HepG2 (cell line): Measurements from ENCODE around the gene RYK. TPM values are rescaled to one million over a fixed set of nuclear protein-coding genes. Genes with fewer than 3 reads are reported as not detected.

Experiments
- ATAC-seq: fragments of 200-7000 bp; cut with Tn5 transposase; 3 replicates; pipeline ENCODE4 v1.9.1; 2020; ENCODE audit warnings: mild to moderate bottlenecking, moderate library complexity
- BruUV-seq: library from RNA; stranded (reverse); fragments of 400-500 nt; replicated peaks from 2 replicates; lab custom pipeline; 2021; lab: Mats Ljungman, UMichigan
- CTCF ChIA-PET: fragments of 300-600 bp; formaldehyde crosslinking; extraction: SDS; loops from one replicate; lab custom pipeline; 2021; ENCODE audit warnings: low total read pairs, inconsistent platforms, low intra/inter-chr PET ratio; lab: Yijun Ruan, JAX
- POLR2A ChIA-PET: fragments of 350-600 bp; sonication (Branson Sonifier 250); formaldehyde crosslinking; loops from one replicate; lab custom pipeline; 2020; ENCODE audit warnings: antibody characterized with exemption, inconsistent platforms; lab: Yijun Ruan, JAX
- DNase-seq: peaks from one replicate; pipeline ENCODE4 v3.0.0-alpha.2; 2015; ENCODE audit warnings: low spot score
- FAIRE-seq: peaks from 3 replicates; lab custom pipeline; 2011; peaks lifted over from hg19 to GRCh38; lab: Jason Lieb, UNC
- H2AFZ ChIP-seq: one replicate; pipeline ENCODE4 v1.6.1; 2011; ENCODE audit warnings: low read length, inconsistent platforms
- H3K27ac ChIP-seq: fragments of 300-600 bp; 3 replicates; pipeline ENCODE4 v1.8.0; 2011; ENCODE audit warnings: mixed run types, mild to moderate bottlenecking, mixed read lengths, low read length, inconsistent platforms; ENCODE audit not compliant: insufficient read depth; ENCODE audit errors: extremely low read length
- H3K27me3 ChIP-seq, 2 experiments: fragments of 200-600 bp in 1 of 2; 2 replicates in 1 of 2; 3 replicates in 1 of 2; pipeline versions ENCODE4 v1.6.0 to v1.8.0; 2011; ENCODE audit warnings: low read length in 2 of 2, mild to moderate bottlenecking in 2 of 2, moderate library complexity in 2 of 2, inconsistent platforms in 1 of 2; ENCODE audit not compliant: insufficient read depth in 2 of 2, control insufficient read depth in 1 of 2
- H3K36me3 ChIP-seq, 2 experiments: fragments of 200-600 bp in 1 of 2; replicated peaks in 1 of 2; 2 replicates in 1 of 2; 3 replicates in 1 of 2; pipeline versions ENCODE4 v1.5.1 to v1.8.0; 2011; ENCODE audit warnings: low read length in 2 of 2, inconsistent platforms in 1 of 2; ENCODE audit not compliant: insufficient read depth in 2 of 2, control insufficient read depth in 1 of 2
- H3K4me1 ChIP-seq: 2 replicates; pipeline ENCODE4 v1.5.1; 2012; ENCODE audit warnings: low read length, inconsistent platforms; ENCODE audit not compliant: insufficient read depth
- H3K4me2 ChIP-seq: 2 replicates; pipeline ENCODE4 v1.6.0; 2011; ENCODE audit warnings: low read depth, low read length, inconsistent platforms
- H3K4me3 ChIP-seq, 3 experiments: fragments of 200-600 bp in 1 of 3; sonication (generic), shearing (Covaris generic) in 1 of 3; replicated peaks in 1 of 3; 2 replicates each; pipeline ENCODE4 v1.5.1; 2011 to 2016; ENCODE audit warnings: low read length in 3 of 3, inconsistent platforms in 2 of 3, low read depth in 2 of 3, mild to moderate bottlenecking in 2 of 3, control low read depth in 1 of 3, mixed read lengths in 1 of 3; ENCODE audit not compliant: insufficient read depth in 1 of 3
- H3K79me2 ChIP-seq: one replicate; pipeline ENCODE4 v1.6.1; 2011; ENCODE audit warnings: low read length, inconsistent platforms; ENCODE audit not compliant: insufficient read depth
- H3K9ac ChIP-seq: 2 replicates; pipeline ENCODE4 v1.6.0; 2011; ENCODE audit warnings: mild to moderate bottlenecking, low read depth, low read length, inconsistent platforms; ENCODE audit not compliant: insufficient read depth
- H3K9me3 ChIP-seq: 2 replicates; pipeline ENCODE4 v1.5.1; 2012; ENCODE audit warnings: mild to moderate bottlenecking, low read length
- H4K20me1 ChIP-seq: 2 replicates; pipeline ENCODE4 v1.6.0; 2011; ENCODE audit warnings: inconsistent platforms, mild to moderate bottlenecking, low read length, moderate library complexity; ENCODE audit not compliant: insufficient read depth
- ATRX ChIP-seq: sonication (generic); formaldehyde crosslinking; IDR thresholded peaks from 2 replicates; pipeline ENCODE4 v1.4.0; 2020; ENCODE audit warnings: missing genetic modification reagents, borderline replicate concordance
- CBFB ChIP-seq: sonication (generic); formaldehyde crosslinking; IDR thresholded peaks from 2 replicates; pipeline ENCODE4 v1.4.0; 2020; ENCODE audit warnings: missing genetic modification reagents
- DNMT3B ChIP-seq: conservative IDR thresholded peaks from 2 replicates; pipeline ENCODE4 v1.6.1; 2016; ENCODE audit warnings: missing biosample characterization, control low read depth
- HDAC1 ChIP-seq: sonication (generic); formaldehyde crosslinking; IDR thresholded peaks from 2 replicates; pipeline ENCODE4 v1.5.1; 2020; ENCODE audit warnings: mild to moderate bottlenecking, missing genetic modification reagents
- HNF1A ChIP-seq, 2 experiments: sonication (generic) in 1 of 2; formaldehyde crosslinking in 1 of 2; IDR thresholded peaks; 2 replicates each; pipeline versions ENCODE4 v1.4.0 to v1.6.1; 2016 to 2020; ENCODE audit warnings: borderline replicate concordance in 1 of 2, low read depth in 1 of 2, mild to moderate bottlenecking in 1 of 2, missing genetic modification reagents in 1 of 2
- KDM5B ChIP-seq: sonication (generic); formaldehyde crosslinking; IDR thresholded peaks from 2 replicates; pipeline ENCODE4 v1.4.0; 2020; ENCODE audit warnings: missing genetic modification reagents, mild to moderate bottlenecking, borderline replicate concordance
- NFKB2 ChIP-seq: sonication (generic); formaldehyde crosslinking; IDR thresholded peaks from 2 replicates; pipeline ENCODE4 v1.4.0; 2020; ENCODE audit warnings: missing genetic modification reagents, borderline replicate concordance
- SAP130 ChIP-seq: IDR thresholded peaks from 2 replicates; pipeline ENCODE4 v1.6.1; 2016; ENCODE audit warnings: low read depth
- SOX5 ChIP-seq: IDR thresholded peaks from 2 replicates; pipeline ENCODE4 v1.6.1; 2016; ENCODE audit warnings: borderline replicate concordance
- SP5 ChIP-seq: IDR thresholded peaks from 2 replicates; pipeline ENCODE4 v1.6.1; 2016; ENCODE audit warnings: low read depth, borderline replicate concordance
- ZBTB37 ChIP-seq: sonication (generic); formaldehyde crosslinking; IDR thresholded peaks from 2 replicates; pipeline ENCODE4 v1.4.0; 2020; ENCODE audit warnings: mild to moderate bottlenecking, missing genetic modification reagents
- ZKSCAN5 ChIP-seq: sonication (generic); formaldehyde crosslinking; IDR thresholded peaks from 2 replicates; pipeline ENCODE4 v1.5.1; 2020; ENCODE audit warnings: mild to moderate bottlenecking, missing genetic modification reagents
- ZMYM3 ChIP-seq: sonication (generic); formaldehyde crosslinking; IDR thresholded peaks from 2 replicates; pipeline ENCODE4 v1.5.1; 2020; ENCODE audit warnings: mild to moderate bottlenecking, missing genetic modification reagents
- ZNF205 ChIP-seq: IDR thresholded peaks from 2 replicates; pipeline ENCODE4 v1.6.1; 2018; ENCODE audit warnings: missing biosample characterization, missing genetic modification reagents
- ZNF256 ChIP-seq: sonication (generic); formaldehyde crosslinking; conservative IDR thresholded peaks from 2 replicates; pipeline ENCODE4 v1.4.0; 2020; ENCODE audit warnings: missing genetic modification reagents
- ZNF773 ChIP-seq: sonication (generic); formaldehyde crosslinking; IDR thresholded peaks from 2 replicates; pipeline ENCODE4 v1.4.0; 2020; ENCODE audit warnings: missing genetic modification reagents, borderline replicate concordance
- ZNF790 ChIP-seq: sonication (generic); formaldehyde crosslinking; IDR thresholded peaks from 2 replicates; pipeline ENCODE4 v1.8.0; 2022; ENCODE audit warnings: missing genetic modification reagents, mild to moderate bottlenecking, borderline replicate concordance
- WGBS: methylation state at CpG from one replicate; pipeline ENCODE4 v1.1.6; 2017; ENCODE audit warnings: low lambda C conversion rate; 5-methylcytosine and 5-hydroxymethylcytosine counted together
- in situ Hi-C: cut with HindIII; loops from 2 replicates; pipeline ENCODE4 v1.10.0; 2017; ENCODE audit warnings: low pct_unique_long_range_greater_than_20kb; ENCODE audit not compliant: extremely low pct_ligation_motif_present
- intact Hi-C: fragments of 100-400 bp; cut with micrococcal nuclease; formaldehyde crosslinking; loops from one replicate; pipeline ENCODE4 v1.10.0; 2022; ENCODE audit not compliant: unreplicated experiment
- polyA plus RNA-seq, 8 experiments: library from polyadenylated mRNA; depleted of rRNA in 3 of 8; stranded (reverse) in 7 of 8; unstranded in 1 of 8; fragments of >200 nt; fragmentation: Illumina TruSeq in 4 of 8; extraction: Trizol in 4 of 8; gene quantifications; 2 replicates each; pipeline versions ENCODE4 v1.2.1 to v1.2.3, GENCODE V29; 2011 to 2016; ENCODE audit warnings: low read depth in 4 of 8, missing spikeins in 1 of 8, mixed read lengths in 1 of 8; ENCODE audit not compliant: insufficient read depth in 1 of 8
- total RNA-seq, 5 experiments: library from RNA; depleted of rRNA; stranded (reverse); fragments of >200 nt; fragmentation: Illumina TruSeq; extraction: Trizol; gene quantifications; 2 replicates each; pipeline ENCODE4 v1.2.3, GENCODE V29; 2016; ENCODE audit warnings: low read depth in 1 of 5

RYK gene
- total and polyA plus RNA-seq, 2 of the 13 experiments (the other 11 are each of a cell fraction or from before 2014, with no cell fraction given) = 35.0 to 66.2 TPM

DNA sequence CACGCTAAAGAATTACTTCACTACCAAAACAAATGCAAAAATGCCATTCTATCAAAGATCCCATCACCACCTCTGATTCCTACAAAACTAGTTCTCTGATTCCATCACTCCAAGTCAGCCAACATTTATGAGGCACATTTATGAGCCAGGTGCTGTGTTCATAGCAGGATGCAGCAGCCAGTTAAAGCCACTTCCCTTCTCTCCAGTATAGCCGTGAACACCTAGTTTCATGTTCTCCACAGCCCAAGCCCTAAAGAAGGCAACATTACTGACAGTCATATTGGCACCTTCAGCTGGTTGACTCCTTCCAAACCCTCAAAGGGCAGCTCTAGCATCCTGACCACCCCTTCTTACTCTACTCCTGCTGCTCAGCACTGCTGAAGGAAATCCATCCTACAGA, 36.4 kb downstream of the RYK start:
- 100% methylated on average over 2 of the region's 2 CpGs for WGBS
- no peak for DNase-seq
- no peak overlapping the region for H3K9ac ChIP-seq
- no peak overlapping the region for H3K27ac ChIP-seq
- BruUV-seq = no TSS peak
- no peaks in the 10 kb centered on the region for H3K27me3 ChIP-seq
- intact Hi-C loops = loop anchor here (5.0 kb wide), 1 partner anchor 258 kb away; no protein-coding TSS in a partner anchor
- no peak overlapping the region for H3K4me2 ChIP-seq
- ATAC-seq = no peak
- H3K79me2 ChIP-seq = peaks cover 4% of the 10 kb centered on the region
- no peaks in the 10 kb centered on the region for H3K9me3 ChIP-seq
- H3K4me1 ChIP-seq = no peaks in the 10 kb centered on the region
- peaks cover 3 to 17% of the 10 kb centered on the region in 2 experiments for H3K36me3 ChIP-seq
- no peak overlapping the region for H2AFZ ChIP-seq
- ChIA-PET POLR2A (no interaction called here), CTCF (interaction anchor here (2.0 kb wide), 1 partner anchor 10 kb away, joined by 7 read pairs; no protein-coding TSS in a partner anchor)
- in situ Hi-C loops = loop anchor here (5.0 to 10.0 kb wide), 2 partner anchors 88 to 261 kb away; no protein-coding TSS in a partner anchor
- TF ChIP-seq ZBTB37 (no peak), ZNF773 (no peak), NFKB2 (CRISPR knock-in tag) (no peak), HNF1A (IDR thresholded peaks at IDR 0.05; ENCODE audit: low read depth) (no peak), HNF1A (CRISPR knock-in tag; IDR thresholded peaks at IDR 0.05; ENCODE audit: borderline replicate concordance) (no peak), HDAC1 (CRISPR knock-in tag) (no peak), KDM5B (no peak), ZNF790 (no peak), SAP130 (CRISPR knock-in tag) (no peak), SOX5 (CRISPR knock-in tag) (no peak), ZNF205 (CRISPR knock-in tag) (no peak), ZMYM3 (no peak), CBFB (CRISPR knock-in tag) (no peak), ZKSCAN5 (CRISPR knock-in tag) (no peak), DNMT3B (CRISPR knock-in tag) (no peak), SP5 (CRISPR knock-in tag) (no peak), ATRX (CRISPR knock-in tag) (no peak), ZNF256 (CRISPR knock-in tag) (no peak)
- FAIRE-seq = no peak
- no peak overlapping the region for H3K4me3 ChIP-seq
- H4K20me1 ChIP-seq = peaks cover 11% of the 10 kb centered on the region
